ENCODE data around the gene ANKRD22.

The ANKRD22 gene

GRCh38 chr10:88794731-88795130 lies 56.9 kb downstream of the ANKRD22 start:
- DNase-seq: no peak

GRCh38 chr10:88793712-88794299 lies 57.8 kb downstream of the ANKRD22 start:
- no peak for DNase-seq

- DNase-seq: no peak
These were observed 59.0 kb downstream of the ANKRD22 start for GRCh38 chr10:88792661-88793060.

- DNase-seq: peak; percentile 6
These were observed 59.7 kb downstream of the ANKRD22 start for GRCh38 chr10:88791924-88792323.

GRCh38 chr10:88788924-88789323 lies 62.7 kb downstream of the ANKRD22 start:
- no peak for DNase-seq

GRCh38 chr10:88787463-88787862 lies 64.2 kb downstream of the ANKRD22 start:
- no peak for DNase-seq

GRCh38 chr10:88786032-88786770 lies 65.4 kb downstream of the ANKRD22 start:
- no peak for DNase-seq

GRCh38 chr10:88783724-88784123 lies 67.9 kb downstream of the ANKRD22 start:
- no peak for DNase-seq

GRCh38 chr10:88782222-88782621 lies 69.4 kb downstream of the ANKRD22 start:
- DNase-seq: no peak

- DNase-seq: no peak
These were observed 70.4 kb downstream of the ANKRD22 start for GRCh38 chr10:88781206-88781605.
